HG03196 (cell line): ENCODE results near the gene DMD.

Experiments used
- ATAC-seq: cut with Tn5 transposase; IDR thresholded peaks from one replicate; pipeline ENCODE4 v1.9.1; 2021; ENCODE audit not compliant: unreplicated experiment

DMD gene

DNA sequence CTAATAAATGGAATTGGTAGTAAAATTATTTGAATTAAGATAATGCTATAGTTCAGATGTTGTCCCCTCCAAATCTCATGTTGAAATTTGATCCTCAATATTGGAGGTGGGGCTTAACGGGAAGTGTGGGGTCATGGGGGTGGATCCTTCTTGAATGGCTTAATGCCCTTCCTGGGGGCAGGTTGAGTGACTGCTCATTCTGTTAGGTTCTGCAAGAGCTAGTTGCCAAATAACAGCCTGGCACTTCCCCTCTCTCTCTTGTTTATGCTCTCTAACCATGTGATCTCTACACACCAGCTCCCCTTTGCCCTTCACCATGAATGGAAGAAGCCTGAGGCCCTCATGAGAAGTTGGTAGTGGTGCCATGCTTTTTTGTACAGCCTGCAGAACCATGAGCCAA lies 1414.7 kb downstream of the DMD start:
- ATAC-seq, result no peak

DNA sequence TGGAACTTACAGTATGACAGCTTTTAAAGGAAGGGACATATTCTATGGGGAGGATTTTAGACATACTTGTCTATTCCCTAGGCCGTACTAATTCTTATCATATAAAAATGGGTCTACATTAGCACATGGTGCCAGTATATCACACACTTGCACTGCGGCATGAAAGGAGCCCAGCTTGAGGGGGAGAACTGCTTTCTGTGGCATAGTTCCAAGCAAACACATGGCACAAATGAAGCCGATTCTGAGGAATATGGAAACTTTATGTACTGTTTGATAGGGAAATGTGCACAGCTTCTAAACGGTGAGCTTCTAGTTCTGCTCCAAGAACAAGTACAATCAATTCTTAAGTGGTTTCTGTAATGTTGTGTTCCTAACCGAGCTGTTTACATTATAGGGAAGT lies 1463.9 kb downstream of the DMD start:
- ATAC-seq, result no peak

DNA sequence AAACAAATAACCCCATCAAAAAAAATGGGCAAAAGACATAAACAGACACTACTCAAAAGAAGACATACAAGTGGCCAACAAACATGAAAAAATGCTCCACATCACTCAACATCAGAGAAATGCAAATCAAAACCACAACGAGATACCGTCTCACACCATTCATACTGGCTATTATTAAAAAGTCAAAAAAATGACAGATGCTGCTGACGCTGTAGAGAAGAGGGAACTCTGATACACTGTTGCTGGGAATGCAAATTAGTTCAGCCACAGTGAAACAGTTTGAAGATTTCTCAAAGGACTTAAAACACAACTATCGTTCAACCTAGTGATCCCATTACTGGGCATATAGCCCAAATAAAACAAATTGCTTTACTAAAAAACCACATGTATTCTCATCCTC lies 1468.3 kb downstream of the DMD start:
- ATAC-seq, result no peak

DNA sequence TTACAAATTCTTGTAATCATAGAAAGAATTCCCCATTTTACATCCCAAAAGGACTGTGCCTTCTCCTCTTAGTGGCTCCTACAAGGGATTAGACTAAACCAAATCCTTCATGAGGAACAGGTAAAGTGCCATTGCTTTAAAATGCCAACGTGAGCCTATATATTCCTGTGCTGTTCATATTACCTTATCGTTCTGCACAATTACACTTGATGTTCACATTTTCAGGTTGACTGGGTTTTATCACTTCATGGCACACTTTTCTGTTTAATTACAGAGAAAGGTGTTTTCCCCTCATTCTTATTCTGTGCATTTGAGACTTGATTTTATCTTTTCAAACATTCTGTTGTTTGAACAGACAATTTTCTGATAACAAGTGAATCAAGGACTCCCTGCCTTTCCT lies 1493.9 kb downstream of the DMD start:
- ATAC-seq, result no peak

DNA sequence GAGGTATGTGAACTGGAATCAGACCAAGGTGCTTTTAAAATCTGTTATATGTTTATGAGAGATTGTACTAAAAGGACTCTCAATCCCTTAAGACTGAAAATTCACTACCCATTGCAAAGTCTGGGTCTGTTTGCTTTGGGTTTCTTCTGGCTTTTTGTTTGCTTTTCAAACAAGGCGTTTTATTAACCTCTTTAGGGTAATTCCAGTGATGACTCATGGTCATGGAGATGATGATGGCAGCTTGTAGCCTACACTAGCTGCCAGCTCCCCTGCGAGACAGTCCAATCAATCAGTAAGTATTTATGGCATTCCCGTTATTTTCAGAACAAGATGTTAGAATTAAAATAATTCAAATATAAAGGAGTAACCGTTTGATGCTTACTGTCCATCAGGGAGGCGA lies 1495.7 kb downstream of the DMD start:
- ATAC-seq, result no peak

DNA sequence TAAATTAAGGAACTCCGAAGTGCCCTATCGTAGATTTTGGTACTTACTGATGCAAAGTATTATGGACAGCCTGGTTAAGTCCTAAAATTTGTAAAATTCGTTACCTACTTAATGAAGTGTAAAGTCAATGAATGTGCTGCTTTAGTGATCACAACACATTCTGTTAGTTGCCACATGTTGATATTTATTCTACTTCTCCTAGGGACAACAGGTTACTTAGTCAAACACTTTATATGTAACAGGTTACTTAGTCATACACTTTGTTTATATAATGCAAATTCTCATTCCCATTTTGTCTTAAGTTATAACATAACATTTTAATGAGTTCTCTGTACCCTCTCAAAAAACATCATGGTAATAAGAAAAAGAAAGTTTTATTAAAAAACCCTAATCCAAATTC lies 1496.6 kb downstream of the DMD start:
- ATAC-seq, result no peak

DNA sequence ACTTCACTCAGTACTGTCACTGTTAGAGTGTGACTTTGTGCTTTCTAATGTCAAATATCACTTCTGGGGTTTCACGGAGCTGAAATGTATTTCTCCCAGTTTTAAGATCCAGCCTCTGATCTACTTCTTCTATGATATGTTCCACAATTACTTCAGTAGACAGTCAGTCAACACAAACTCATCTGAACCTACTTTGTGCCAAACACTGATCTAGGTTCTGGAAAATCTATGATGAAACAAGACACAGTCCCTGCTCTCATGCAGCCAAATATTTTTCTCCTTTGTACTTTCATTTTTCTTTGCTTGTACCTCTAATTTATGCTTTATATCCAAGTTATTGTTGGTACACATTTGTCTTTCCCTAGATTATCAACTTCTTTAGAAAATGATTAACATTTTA lies 1498.2 kb downstream of the DMD start:
- ATAC-seq, result no peak

DNA sequence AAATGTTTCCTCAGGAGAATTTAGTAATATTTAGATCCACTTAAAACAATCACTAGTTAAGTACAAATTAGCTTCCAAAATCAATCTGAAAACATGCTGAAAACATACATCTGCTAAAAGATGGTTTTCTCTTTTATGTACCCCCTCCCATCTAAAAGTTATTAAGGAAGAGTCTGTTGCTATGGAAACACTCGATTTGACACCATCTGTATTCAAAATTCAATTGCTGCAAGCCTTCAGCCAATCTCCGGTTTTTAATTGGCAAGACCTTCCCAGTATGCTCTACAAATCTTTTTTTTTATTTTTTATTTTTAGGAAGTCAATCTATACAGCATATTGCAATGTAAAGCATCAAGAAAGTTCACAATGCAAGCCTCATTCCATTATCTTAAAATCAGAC lies 1500.2 kb downstream of the DMD start:
- no peak for ATAC-seq

DNA sequence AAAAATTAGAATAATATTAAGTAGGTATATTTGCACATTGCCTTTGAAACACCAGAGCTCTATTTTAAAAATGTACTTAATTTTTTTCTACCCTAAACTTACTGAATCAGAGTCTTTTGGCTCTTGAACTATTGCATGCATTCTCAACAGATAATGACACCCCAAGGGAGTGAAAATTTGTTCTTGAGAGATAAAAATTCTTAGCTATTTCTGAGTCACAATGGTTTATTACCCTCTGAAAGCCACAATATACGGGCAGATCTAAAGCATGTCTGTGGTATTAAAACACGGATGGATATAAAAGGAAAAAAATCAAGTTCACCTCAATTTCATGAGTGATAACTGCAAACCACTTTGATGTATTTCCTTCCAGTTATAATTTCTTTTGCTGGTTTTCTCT lies 1503.2 kb downstream of the DMD start:
- ATAC-seq, result no peak

DNA sequence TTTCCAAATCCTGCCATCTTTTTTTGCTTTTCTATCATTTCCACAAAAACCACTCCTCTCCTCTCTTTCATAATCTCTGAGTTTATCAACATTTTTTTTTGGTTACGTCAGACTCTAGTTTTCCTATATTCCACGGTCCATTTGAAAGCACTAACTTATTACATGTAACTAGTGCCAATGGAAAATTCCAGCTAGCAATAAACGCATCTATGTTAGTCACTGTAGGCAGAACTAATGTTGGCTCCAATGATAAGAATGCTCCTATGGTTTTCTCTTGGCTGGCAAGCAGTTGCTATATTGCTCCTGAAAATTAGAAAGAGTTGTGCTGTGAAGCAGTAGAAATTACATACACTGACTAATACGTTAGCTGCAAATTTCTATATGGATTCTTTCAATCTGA lies 1504.9 kb downstream of the DMD start:
- ATAC-seq, result no peak

DNA sequence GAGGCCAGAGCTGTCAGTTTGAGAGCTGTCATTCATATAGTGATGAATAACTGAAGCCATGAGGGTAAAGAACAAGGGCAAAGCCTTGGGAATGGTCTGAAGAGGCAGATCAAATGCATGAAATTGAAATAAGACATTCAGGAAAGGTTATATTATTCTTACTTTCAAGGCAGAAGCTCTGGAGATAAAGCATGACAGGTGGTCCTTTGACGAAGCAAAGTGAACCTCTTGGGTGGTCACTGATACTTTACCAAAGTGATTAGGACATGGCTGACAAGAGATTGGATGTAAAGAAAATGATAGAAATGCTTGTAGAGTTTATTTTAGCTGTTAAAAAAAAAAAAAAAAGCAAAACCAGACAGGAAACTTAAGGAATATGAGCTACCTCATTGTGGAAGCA lies 1505.5 kb downstream of the DMD start:
- no peak for ATAC-seq

DNA sequence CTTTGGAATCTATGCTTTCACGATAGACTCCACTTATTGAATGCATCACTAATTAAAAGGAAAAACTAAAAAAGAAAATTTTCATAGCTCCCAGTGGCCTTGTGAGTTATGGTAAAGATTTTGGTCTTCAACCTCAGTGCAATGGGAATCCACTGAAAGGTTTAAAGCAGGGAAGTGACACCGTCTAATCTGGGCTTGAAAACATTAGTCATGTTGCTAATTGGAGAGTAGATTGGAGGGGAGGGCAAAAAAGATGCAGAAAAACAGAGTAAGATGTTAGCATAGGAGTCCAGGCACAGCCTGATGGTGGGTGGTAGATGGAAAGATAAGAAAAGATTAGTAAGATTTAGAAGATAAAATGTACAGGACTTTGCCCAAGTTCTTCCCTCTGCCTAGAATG lies 1506.4 kb downstream of the DMD start:
- no peak for ATAC-seq

DNA sequence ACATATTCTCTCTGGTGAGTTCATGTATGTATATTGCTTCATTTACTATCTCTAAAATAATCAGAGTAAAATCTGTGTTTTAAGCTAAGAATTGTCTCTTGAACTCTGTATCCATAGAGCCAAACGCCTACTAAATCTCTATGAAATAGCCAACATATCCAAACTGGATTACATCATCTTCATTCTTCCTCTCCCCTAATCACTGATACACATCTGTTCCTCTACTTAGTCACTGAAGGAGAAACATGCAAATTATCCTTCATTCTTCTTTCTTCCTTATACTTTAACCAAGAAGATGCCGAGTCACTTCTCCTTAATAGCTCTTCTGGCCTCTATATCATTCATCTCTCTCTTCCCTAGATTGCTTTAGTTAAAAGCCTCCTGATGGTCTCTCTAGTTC lies 1509.1 kb downstream of the DMD start:
- no peak for ATAC-seq

DNA sequence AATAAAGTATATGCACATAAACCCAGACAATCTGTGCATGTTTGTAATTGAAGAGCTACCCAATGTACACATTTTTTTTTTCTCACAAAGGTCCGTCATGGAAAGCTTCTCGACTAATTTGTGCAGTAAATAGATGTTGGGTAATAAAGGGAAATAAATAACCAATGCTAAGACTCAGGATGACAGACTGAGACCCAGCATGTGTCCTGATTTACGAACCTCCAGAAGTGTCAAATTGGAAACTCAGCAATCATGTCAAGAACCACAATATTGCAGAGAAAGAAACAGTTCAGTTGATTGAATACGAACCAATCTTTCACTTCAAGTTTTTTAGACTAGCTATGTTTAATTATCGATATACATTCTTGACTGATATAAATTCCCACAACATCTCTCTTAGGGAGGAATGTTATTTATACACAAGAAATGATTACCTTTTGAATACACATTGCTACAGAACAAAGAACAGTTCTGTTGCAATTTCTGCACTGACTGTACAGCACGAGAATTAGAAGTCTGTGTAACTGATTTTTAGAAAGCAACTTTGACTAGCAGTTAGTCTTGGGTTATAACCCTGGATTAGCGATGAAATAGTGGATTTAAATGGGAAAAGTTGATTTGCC lies 1513.9 kb downstream of the DMD start:
- ATAC-seq, result no peak

DNA sequence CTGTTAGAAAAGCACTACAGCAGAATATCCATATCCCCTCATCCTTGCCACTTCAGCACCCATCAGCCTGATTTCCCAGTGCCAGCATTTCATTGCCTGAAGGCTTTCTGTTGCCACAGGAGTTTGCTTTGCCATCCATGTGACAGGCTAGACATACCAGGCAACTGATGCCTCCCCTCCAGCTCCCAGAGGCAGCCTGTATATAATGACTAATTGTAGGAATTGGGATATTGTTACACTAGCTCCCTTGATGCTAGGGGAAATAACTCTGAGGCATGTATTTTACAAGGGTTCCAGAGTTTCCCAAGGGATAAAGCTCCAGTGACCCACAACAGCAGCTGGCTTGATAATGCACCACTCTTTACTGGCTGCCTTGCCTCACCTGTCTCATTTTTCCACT lies 1531.5 kb downstream of the DMD start:
- no peak for ATAC-seq

DNA sequence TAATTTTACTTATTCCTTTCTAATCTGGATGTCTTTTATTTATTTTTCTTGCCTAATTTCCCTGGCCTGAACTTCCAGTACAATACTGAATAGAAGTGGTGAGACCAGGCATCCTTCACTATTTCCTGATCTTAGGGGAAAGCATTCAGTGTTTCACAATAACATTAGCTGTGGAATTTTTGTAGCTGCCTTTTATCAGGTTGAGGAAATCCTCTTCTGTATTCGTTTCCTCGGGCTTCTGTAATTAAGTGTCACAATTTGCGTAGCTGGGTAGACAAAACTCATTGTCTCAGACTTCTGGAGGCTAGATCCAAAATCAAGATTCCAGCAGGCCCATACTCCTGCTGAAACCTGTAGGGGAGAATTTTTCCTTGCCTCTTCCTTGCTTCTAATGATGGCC lies 1541.1 kb downstream of the DMD start:
- ATAC-seq, result no peak

DNA sequence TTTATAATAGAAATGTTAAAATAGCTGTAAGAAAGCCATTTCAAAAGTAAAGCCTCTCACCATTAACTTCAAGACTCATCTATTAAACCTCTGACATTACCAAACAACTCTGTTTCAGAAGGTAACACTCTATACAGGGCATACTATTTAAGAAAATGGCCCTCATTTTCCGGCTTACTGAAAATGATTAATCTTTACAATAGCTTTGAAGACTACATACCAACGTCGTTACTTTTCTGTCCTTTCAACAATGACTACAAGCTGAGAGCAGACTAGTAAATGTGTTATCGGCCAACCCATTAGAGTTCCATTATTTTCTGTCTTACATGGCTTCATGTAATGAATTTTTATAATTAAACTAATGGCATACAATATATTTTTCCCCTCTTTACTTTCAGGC lies 1545.9 kb downstream of the DMD start:
- no peak for ATAC-seq

DNA sequence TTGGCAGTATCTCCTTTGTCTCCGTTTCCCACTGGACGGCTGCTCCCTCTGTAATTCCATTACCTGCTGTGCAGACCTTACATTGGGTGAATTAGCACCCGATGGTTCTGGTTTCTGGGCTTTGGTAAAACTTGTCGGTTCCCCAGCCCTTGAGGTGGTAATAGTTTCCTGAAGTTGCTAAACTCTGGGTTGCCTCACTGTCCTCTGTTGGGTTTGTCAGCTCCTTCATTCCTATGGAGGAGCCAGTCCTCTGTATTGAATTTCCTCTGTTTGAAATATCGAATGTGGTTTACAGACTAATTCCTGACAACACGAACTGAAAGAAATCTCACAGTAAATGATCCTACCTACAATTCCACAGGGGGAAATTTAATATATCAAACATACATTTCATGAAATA lies 1548.2 kb downstream of the DMD start:
- no peak for ATAC-seq

DNA sequence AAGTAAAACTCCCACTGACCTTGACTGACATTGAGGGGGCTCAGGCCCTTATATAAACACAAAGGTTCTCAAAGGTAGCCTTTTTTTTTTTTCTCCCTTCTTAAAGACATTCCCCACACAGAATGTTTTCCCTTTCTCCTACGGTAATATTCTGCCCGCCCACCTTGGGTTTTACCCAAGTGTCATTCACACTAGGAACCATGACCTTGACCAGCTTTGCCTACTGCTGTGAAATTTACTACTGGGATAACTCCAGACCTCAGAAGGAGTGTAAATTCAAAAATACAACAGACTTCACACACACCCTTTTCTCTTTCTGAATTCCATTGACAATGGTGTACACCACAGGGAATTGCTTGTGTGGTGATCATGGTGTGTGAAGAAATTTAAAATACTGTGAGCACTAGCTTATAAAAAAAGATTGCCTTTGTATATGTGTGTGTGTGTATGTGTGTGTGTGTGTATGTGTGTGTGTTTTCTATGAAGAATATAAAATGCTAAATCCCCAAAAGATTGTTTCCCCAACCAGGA lies 1550.0 kb downstream of the DMD start:
- ATAC-seq, result no peak

DNA sequence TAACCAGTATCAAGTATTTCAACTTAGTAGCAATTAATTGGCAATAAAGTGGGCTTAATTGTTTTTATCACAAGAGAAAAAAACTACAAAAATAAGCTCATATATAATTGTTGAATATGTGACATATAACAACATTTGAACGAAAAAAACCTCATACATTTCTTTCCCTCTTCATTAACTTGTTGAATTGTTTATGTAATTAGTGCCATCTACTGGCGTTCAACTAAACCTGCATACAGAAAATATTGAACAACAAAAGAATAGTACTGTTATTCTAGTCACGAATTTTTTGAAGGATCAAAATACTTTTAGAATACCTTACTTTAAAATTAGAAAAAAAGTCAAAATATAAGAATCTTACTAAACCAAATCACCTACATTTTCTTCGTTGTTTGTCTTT lies 1553.0 kb downstream of the DMD start:
- no peak for ATAC-seq

DNA sequence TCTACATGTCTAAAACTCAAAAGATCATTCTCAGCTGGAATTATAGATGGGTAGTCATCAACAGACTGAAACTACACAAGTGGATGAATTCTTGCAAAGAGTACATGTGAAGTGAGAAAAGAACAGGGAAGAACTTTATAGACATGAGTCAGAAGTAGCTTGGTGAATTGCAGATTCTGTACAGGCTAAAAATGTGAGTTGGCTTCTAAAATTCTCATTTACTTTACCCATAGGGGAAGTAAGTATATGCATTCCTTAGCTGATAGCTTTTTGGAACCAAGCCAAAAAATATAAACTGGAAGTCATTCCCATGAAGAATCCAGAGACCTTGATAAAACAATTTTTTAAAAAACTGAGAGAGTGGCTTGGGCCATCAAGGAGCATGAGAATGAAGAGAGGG lies 1555.3 kb downstream of the DMD start:
- ATAC-seq, result no peak

DNA sequence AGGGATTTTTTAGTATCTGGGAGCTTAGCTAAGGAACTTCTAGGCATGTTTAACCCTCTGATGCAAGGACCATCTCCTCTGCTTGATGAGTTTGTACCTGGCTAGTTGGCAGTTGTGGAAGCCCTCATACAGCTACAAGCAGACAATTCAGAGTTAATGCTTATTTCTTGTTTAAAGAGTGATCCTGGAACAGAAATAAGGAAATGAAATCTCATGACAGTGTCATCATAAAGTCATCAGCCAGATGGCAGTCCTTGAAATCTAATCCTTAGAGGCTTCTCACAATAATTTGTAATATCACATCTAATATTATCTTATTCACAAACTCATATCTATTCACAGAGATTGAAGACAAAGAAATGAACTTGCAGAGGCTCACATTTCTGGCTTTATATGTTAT lies 1557.9 kb downstream of the DMD start:
- no peak for ATAC-seq

DNA sequence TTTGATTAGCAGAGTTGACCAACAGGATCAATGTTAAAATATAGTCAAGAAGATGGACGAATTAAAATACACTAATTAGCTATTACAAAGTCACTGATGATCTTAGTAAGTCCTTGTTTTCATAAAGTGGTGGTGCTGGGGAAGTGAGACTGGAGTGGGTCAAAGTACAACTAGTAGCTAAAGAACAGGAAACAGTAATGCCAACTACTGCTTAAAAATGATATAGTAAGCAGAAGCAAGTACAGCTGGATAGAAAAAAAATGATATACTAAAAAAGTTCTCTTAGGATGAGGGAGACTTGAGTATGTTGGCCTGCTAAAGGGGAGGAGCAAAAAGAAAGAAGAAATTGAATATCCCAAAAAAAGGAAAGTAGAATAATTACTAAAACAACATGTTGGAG lies 1558.7 kb downstream of the DMD start:
- no peak for ATAC-seq

DNA sequence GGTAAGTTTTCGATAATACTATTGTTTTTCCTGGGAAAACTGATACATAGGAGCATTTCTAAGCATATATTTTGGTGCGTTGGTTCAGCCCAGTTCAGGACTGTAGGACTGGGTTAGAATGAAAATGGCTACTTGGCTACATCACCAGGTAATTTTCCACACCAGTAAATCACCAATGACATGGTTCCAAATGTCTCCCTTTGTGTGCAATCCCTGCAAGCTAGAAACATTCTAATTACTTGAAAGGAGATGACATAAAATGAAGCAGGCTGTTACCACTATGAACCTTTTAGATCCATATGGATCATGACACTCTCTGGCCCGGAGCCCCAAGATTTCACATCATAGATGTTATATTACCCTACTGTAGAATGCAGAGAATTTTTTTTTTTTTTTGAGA lies 1562.1 kb downstream of the DMD start:
- no peak for ATAC-seq
